Activated CD4-positive, alpha-beta T cell treated with anti-CD3 and anti-CD28 coated beads for 4 hours (primary cell): ENCODE results near the gene AGRN.

ENCODE experiments used
- DNase-seq, 2 donors: peaks; one replicate each; pipeline ENCODE4 v3.0.0-alpha.2; 2020

AGRN gene

DNA sequence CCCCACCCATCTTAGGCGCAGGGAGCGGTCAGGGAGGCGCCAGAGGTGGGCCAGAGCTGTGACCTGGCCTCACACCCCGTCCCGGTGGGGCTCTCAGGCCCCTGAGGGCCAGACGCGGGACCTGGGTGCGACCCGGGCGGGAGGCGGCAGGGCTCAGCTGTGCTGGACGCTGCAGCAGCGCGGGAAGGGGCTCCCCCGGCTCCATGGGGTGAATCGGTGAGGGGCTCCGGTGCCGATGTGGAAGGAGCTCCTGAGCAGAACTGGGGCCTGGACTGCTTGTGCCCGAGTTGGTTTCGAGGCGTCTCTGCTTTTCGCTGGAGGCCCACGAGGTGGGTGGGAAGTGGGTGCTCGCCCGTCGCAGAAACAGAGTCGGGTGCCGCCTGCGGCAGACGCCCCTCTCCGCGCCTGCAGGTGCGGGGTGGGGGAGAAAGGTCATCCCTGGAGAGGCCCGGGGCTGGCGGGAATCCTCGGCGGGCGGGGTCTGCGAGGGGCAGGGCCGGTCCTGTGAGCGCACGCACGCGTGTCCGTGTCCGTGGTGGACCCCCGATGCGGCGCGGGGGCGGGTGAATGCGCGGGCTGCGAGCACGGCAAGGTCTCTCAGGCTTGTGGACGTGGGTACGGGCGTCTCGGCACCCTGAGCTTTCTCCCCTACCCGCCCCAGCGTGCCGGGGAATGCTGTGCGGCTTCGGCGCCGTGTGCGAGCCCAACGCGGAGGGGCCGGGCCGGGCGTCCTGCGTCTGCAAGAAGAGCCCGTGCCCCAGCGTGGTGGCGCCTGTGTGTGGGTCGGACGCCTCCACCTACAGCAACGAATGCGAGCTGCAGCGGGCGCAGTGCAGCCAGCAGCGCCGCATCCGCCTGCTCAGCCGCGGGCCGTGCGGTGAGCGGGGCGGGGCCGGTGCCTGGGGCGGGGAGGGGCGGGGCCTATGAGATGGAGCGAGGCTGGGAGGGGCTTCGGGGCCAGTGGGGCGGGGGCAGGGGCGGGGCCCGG lies 20.4 kb downstream of the AGRN start:
- peak; percentile 67 to 78 for DNase-seq

DNA sequence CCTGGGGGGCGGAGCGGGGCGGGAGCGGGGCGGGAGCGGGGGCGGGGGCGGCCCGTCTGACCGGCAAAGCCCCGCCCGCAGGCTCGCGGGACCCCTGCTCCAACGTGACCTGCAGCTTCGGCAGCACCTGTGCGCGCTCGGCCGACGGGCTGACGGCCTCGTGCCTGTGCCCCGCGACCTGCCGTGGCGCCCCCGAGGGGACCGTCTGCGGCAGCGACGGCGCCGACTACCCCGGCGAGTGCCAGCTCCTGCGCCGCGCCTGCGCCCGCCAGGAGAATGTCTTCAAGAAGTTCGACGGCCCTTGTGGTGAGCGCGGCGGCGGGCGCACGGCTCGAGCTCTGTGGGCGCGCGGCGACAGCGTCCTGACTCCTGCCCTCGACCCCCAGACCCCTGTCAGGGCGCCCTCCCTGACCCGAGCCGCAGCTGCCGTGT lies 21.2 kb downstream of the AGRN start:
- DNase-seq: no peak

DNA sequence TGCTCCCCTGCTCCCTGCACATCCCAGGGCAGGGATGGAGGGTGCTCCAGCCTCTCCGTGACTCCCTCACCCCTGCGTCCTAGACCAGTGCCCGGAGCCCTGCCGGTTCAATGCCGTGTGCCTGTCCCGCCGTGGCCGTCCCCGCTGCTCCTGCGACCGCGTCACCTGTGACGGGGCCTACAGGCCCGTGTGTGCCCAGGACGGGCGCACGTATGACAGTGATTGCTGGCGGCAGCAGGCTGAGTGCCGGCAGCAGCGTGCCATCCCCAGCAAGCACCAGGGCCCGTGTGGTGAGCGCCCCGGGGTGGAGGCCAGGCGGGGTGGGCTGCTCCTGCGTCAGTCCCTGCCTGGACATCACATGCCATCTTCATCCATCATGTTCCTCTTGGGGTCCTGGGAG lies 22.0 kb downstream of the AGRN start:
- no peak for DNase-seq

- no peak for DNase-seq
Measured at GRCh38 chr1:1042835-1043234, 22.9 kb downstream of the AGRN start.

GRCh38 chr1:1043411-1043810 lies 23.5 kb downstream of the AGRN start:
- no peak for DNase-seq

- no peak for DNase-seq
Measured at GRCh38 chr1:1043921-1044320, 24.0 kb downstream of the AGRN start.

DNA sequence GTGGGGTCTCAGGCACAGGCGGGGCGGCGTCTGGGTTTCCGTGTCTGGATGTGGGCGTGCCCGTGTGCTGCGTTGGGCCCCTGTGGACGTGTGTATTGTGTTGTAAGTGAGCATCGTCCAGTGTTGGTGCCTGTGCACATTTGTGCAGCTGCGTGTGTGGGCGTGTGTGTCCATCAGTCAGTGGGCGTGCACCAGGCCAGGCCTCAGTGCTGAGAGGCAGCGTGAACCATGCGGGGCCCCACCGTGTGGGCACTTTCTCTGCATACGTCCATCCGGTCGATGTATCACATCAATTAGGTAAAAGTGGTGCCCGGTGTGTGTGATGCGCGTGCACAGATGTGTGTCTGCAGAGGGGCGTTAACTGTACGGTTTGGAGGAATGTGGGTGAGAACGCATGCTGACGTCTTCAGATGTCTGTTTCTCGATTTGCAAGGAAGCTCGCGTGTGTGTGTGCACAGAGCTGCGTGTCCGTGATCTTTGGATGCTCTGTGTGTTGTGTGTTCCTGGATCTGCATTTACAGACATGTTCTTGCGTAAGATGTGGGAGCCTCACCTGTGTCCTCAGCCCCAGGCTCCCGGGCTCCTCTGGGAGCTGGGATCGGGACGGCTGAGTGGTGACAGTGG lies 24.6 kb downstream of the AGRN start:
- no peak for DNase-seq

DNA sequence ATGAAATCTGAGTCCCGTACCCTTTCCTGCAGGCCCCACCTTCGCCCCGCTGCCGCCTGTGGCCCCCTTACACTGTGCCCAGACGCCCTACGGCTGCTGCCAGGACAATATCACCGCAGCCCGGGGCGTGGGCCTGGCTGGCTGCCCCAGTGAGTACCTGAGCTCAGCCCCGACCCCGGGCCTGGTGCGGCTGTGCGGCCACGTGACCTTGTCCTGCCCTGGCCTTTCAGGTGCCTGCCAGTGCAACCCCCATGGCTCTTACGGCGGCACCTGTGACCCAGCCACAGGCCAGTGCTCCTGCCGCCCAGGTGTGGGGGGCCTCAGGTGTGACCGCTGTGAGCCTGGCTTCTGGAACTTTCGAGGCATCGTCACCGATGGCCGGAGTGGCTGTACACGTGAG lies 25.2 kb downstream of the AGRN start:
- DNase-seq: no peak

DNA sequence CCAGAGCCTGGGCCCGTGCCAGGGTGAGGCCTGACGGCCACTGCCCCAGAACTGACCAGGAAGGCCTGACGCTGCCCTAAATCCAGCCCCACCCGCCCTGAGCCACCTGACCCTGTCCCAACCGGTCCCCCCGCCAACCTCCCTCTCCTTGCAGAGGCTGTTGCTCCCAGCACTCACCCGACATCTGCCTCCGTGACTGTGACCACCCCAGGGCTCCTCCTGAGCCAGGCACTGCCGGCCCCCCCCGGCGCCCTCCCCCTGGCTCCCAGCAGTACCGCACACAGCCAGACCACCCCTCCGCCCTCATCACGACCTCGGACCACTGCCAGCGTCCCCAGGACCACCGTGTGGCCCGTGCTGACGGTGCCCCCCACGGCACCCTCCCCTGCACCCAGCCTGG lies 26.3 kb downstream of the AGRN start:
- no peak for DNase-seq

DNA sequence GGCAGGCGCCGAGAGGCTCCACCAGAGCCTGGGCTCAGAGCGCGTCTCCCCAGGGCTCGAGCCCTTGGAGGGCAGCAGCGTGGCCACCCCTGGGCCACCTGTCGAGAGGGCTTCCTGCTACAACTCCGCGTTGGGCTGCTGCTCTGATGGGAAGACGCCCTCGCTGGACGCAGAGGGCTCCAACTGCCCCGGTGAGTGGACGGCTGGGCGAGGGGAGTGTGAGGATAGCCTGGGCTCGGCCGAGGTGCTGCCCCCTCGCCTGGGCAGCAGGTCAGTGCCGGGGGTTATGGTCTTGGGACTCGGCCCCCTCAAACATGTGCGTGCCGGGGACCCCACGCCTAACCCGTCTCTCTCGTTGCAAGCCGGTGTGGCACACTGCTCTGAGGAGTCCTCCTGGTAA lies 26.8 kb downstream of the AGRN start:
- no peak for DNase-seq

DNA sequence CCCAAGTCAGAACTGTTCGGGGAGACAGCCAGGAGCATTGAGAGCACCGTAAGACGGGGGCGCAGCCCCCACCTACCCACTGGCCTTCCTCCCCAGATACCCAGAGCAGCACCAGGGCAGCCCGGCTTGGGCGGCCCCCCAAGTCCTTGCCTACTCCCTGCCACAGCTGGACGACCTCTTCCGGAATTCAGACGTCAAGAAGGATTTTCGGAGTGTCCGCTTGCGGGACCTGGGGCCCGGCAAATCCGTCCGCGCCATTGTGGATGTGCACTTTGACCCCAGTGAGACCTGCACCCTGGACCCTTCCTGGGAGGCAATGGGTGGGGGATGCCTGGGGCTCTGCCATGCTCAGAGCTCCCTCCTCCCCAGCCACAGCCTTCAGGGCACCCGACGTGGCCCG lies 27.5 kb downstream of the AGRN start:
- DNase-seq: no peak

- no peak for DNase-seq
Measured at GRCh38 chr1:1047963-1048362, 28.0 kb downstream of the AGRN start.

DNA sequence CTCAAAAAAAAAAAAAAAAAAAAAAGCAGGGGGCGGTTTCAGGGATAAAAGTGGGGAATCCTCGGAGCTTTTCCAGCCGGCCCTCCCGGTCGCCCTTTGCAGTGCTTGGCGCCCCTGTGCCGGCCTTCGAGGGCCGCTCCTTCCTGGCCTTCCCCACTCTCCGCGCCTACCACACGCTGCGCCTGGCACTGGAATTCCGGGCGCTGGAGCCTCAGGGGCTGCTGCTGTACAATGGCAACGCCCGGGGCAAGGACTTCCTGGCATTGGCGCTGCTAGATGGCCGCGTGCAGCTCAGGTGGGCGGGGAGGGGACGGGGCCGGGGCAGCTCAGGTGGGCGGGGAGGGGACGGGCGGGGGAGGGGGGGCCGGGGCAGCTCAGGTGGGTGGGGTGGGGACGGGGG lies 28.8 kb downstream of the AGRN start:
- no peak for DNase-seq

GRCh38 chr1:1049318-1050165 lies 29.6 kb downstream of the AGRN start:
- DNase-seq: no peak

DNA sequence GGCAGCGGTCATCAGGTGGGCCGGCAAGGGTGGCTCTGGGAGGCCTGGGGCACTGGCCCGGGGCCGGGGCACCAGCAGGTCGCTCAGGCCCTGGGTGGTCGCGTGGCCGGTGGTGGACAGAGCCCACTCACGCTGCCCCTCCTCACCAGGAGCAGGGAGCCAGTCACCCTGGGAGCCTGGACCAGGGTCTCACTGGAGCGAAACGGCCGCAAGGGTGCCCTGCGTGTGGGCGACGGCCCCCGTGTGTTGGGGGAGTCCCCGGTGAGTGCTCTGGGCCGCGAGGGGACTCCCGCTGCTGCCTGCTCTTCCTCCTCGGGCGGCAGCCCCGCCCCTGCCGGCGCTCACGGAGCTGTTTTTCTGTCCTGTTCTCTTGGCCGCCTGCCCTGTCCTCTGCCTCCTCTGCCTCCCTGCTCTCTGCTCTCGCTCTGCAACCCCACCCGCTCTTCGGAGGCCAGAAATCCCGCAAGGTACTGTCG lies 30.7 kb downstream of the AGRN start:
- no peak for DNase-seq

- no peak for DNase-seq
Measured at GRCh38 chr1:1051127-1051810, 31.3 kb downstream of the AGRN start.

DNA sequence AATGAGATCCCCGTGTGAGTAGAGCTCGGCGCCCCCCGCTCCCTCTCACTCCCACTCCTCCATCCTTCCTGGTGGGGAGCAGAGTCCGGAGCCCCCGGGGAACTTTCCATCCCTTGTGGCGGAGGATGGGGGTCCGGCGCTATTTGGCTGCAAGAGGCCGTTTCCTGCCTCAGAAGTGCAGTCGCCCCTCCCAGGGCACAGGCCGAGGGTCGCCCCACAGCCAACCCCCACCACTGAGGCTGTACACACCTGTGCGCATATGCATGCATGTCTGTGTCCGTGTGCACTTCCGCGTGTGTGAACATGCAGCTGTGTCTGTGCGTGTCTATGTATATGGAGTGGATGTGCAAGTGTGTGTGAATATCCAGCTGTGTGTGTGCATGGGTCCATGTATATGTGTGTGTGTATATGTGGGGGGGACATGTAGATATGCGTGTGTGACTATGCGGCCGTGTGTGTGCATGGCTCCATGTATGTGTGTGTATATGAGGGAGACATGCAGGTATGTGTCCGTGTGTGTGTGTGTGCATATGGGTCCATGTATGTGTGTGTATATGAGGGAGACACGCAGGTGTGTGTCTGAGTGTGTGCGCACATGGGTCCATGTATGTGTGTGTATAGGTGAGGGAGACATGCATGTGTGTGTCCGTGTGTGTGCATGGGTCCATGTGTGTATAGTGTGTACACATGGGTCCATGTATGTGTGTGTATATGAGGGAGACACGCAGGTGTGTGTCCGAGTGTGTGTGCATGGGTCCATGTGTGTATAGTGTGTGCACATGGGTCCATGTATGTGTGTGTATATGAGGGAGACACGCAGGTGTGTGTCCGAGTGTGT lies 32.3 kb downstream of the AGRN start:
- DNase-seq: no peak

DNA sequence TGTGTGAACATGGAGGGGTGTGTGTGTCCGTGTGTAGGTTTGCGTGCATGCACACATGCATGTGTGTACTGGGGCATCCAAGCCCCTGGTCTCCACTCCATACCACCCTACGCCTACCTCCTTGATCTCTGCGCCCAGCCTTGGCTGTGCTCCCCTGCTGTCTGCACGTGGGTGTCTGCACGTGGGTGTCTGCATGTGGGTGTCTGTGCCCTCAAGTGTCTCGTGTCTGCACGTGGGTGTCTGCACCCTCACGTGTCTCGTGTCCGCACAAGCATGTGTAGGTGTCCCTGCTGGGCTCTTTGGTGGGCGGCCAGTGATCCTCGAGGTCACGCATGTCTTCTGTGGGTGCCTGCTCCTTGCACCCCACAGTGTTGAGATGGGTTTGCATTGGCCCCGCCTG lies 33.1 kb downstream of the AGRN start:
- no peak for DNase-seq

GRCh38 chr1:1053682-1054081 lies 33.8 kb downstream of the AGRN start:
- DNase-seq: no peak

- no peak for DNase-seq
Measured at GRCh38 chr1:1054099-1054700, 34.3 kb downstream of the AGRN start.

DNA sequence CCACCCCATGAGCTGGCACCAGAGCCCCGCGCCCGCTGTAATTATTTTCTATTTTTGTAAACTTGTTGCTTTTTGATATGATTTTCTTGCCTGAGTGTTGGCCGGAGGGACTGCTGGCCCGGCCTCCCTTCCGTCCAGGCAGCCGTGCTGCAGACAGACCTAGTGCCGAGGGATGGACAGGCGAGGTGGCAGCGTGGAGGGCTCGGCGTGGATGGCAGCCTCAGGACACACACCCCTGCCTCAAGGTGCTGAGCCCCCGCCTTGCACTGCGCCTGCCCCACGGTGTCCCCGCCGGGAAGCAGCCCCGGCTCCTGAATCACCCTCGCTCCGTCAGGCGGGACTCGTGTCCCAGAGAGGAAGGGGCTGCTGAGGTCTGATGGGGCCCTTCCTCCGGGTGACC lies 35.1 kb downstream of the AGRN start:
- no peak for DNase-seq
